IMR-90 (cell line): ENCODE data around the gene DUSP8. TPM values are rescaled to one million over a fixed set of nuclear protein-coding genes. Genes with fewer than 3 reads are reported as not detected.

Experiments used
- ATAC-seq: fragments of 200-7000 bp; cut with Tn5 transposase; 2 replicates; pipeline ENCODE4 v1.9.1; 2020; ENCODE audit warnings: low read depth, mild to moderate bottlenecking, moderate library complexity
- BruUV-seq: library from RNA; stranded (reverse); fragments of 400-500 nt; replicated peaks from 2 replicates; lab custom pipeline; 2021; lab: Mats Ljungman, UMichigan
- CTCF ChIA-PET: fragments of 300-600 bp; formaldehyde crosslinking; extraction: SDS; loops from one replicate; lab custom pipeline; 2021; ENCODE audit warnings: antibody characterized with exemption; lab: Yijun Ruan, JAX
- POLR2A ChIA-PET: fragments of 300-600 bp; sonication (Branson Sonifier 250); formaldehyde crosslinking; loops from one replicate; lab custom pipeline; 2022; ENCODE audit warnings: antibody characterized with exemption; ENCODE audit not compliant: unreplicated experiment; lab: Charles Lee
- DNase-seq: peaks from one replicate; pipeline ENCODE4 v3.0.0; 2013
- H2AFZ ChIP-seq: replicated peaks from 2 replicates; pipeline ENCODE3; 2013; ENCODE audit warnings: low read length, mild to moderate bottlenecking; ENCODE audit not compliant: poor library complexity
- H2AK5ac ChIP-seq: 2 replicates; pipeline ENCODE4 v1.6.1; 2013; ENCODE audit warnings: low read depth, low read length, inconsistent platforms
- H2AK9ac ChIP-seq: replicated peaks from 2 replicates; pipeline ENCODE3; 2013; ENCODE audit warnings: mild to moderate bottlenecking, low read depth, low read length, moderate library complexity; ENCODE audit not compliant: poor library complexity
- H2BK120ac ChIP-seq: 2 replicates; pipeline ENCODE4 v1.6.1; 2013; ENCODE audit warnings: low read depth, low read length, inconsistent platforms
- H2BK15ac ChIP-seq: 3 replicates; pipeline ENCODE4 v1.6.1; 2013; ENCODE audit warnings: low read depth, low read length, inconsistent platforms
- H2BK20ac ChIP-seq: 2 replicates; pipeline ENCODE4 v1.6.1; 2013; ENCODE audit warnings: low read depth, mild to moderate bottlenecking, inconsistent platforms, low read length, moderate library complexity
- H2BK5ac ChIP-seq: 2 replicates; pipeline ENCODE4 v1.6.1; 2013; ENCODE audit warnings: mild to moderate bottlenecking, low read depth, low read length, inconsistent platforms; ENCODE audit not compliant: poor library complexity, severe bottlenecking
- H3K14ac ChIP-seq: replicated peaks from 2 replicates; pipeline ENCODE4 v1.6.1; 2013; ENCODE audit warnings: low read depth, low read length, inconsistent platforms
- H3K18ac ChIP-seq: 2 replicates; pipeline ENCODE4 v1.6.1; 2013; ENCODE audit warnings: low read depth, low read length, control low read depth
- H3K23ac ChIP-seq: 2 replicates; pipeline ENCODE4 v1.6.1; 2013; ENCODE audit warnings: low read depth, low read length, inconsistent platforms
- H3K27ac ChIP-seq: 2 replicates; pipeline ENCODE4 v1.5.1; 2013; ENCODE audit warnings: mild to moderate bottlenecking, control low read depth, low read length; ENCODE audit not compliant: insufficient read depth
- H3K27me3 ChIP-seq: 2 replicates; pipeline ENCODE4 v1.6.1; 2013; ENCODE audit warnings: low read length; ENCODE audit not compliant: control insufficient read depth, insufficient read depth
- H3K36me3 ChIP-seq: 2 replicates; pipeline ENCODE4 v1.6.1; 2013; ENCODE audit warnings: low read length, mixed read lengths; ENCODE audit not compliant: control insufficient read depth, insufficient read depth
- H3K4ac ChIP-seq: 2 replicates; pipeline ENCODE4 v1.6.1; 2013; ENCODE audit warnings: low read depth, low read length, inconsistent platforms
- H3K4me1 ChIP-seq: 2 replicates; pipeline ENCODE4 v1.6.1; 2013; ENCODE audit warnings: low read length, mixed read lengths; ENCODE audit not compliant: control insufficient read depth, insufficient read depth
- H3K4me2 ChIP-seq: 2 replicates; pipeline ENCODE4 v1.6.1; 2013; ENCODE audit warnings: low read depth, mild to moderate bottlenecking, control low read depth, low read length, moderate library complexity
- H3K4me3 ChIP-seq: 2 replicates; pipeline ENCODE4 v1.5.1; 2013; ENCODE audit warnings: low read depth, mild to moderate bottlenecking, control low read depth, low read length, moderate library complexity; ENCODE audit not compliant: insufficient read depth
- H3K56ac ChIP-seq: 2 replicates; pipeline ENCODE4 v1.6.1; 2013; ENCODE audit warnings: low read length, inconsistent platforms; ENCODE audit not compliant: insufficient read depth; ENCODE audit errors: extremely low read depth
- H3K79me1 ChIP-seq, 2 experiments: 2 replicates each; pipeline ENCODE4 v1.6.1; 2013; ENCODE audit warnings: low read length in 2 of 2, inconsistent platforms in 1 of 2, low read depth in 1 of 2
- H3K9ac ChIP-seq: 2 replicates; pipeline ENCODE4 v1.6.1; 2013; ENCODE audit warnings: low read depth, low read length, control low read depth
- H3K9me1 ChIP-seq: 2 replicates; pipeline ENCODE4 v1.6.1; 2013; ENCODE audit warnings: low read length, inconsistent platforms; ENCODE audit not compliant: insufficient read depth
- H3K9me3 ChIP-seq: 2 replicates; pipeline ENCODE4 v1.6.1; 2013; ENCODE audit warnings: low read length; ENCODE audit not compliant: control insufficient read depth, insufficient read depth
- H4K20me1 ChIP-seq: 2 replicates; pipeline ENCODE4 v1.6.1; 2013; ENCODE audit warnings: low read length, inconsistent platforms; ENCODE audit not compliant: insufficient read depth
- H4K5ac ChIP-seq: 2 replicates; pipeline ENCODE4 v1.6.1; 2013; ENCODE audit warnings: mild to moderate bottlenecking, low read depth, low read length, control low read depth
- H4K8ac ChIP-seq, 2 experiments: 2 replicates each; pipeline ENCODE4 v1.6.1; 2013; ENCODE audit warnings: low read depth in 2 of 2, low read length in 2 of 2, control low read depth in 1 of 2, inconsistent platforms in 1 of 2
- H4K91ac ChIP-seq: 2 replicates; pipeline ENCODE4 v1.6.1; 2013; ENCODE audit warnings: low read depth, low read length, inconsistent platforms; ENCODE audit not compliant: insufficient read depth
- CTCF ChIP-seq: conservative IDR thresholded peaks from 2 replicates; pipeline ENCODE4 v1.5.1; 2012; ENCODE audit warnings: mild to moderate bottlenecking, low read depth, low read length, improper control_type of control experiment
- MAZ ChIP-seq: IDR thresholded peaks from 2 replicates; pipeline ENCODE4 v1.6.1; 2012; ENCODE audit warnings: low read depth, mild to moderate bottlenecking, low read length, improper control_type of control experiment, moderate library complexity, borderline replicate concordance
- POLR2A ChIP-seq: IDR thresholded peaks from 2 replicates; pipeline ENCODE4 v1.6.1; 2012; ENCODE audit warnings: mild to moderate bottlenecking, low read depth, low read length
- RAD21 ChIP-seq: IDR thresholded peaks from 2 replicates; pipeline ENCODE4 v1.6.1; 2012; ENCODE audit warnings: low read length, improper control_type of control experiment
- RFX5 ChIP-seq: IDR thresholded peaks from 2 replicates; pipeline ENCODE4 v1.8.0; 2012; ENCODE audit warnings: low read depth, mild to moderate bottlenecking, low read length, moderate library complexity
- SMC3 ChIP-seq: fragments of 150-350 bp; IDR thresholded peaks from 2 replicates; pipeline ENCODE4 v1.6.1; 2016; ENCODE audit warnings: low read depth, mild to moderate bottlenecking, antibody characterized with exemption, low read length, moderate library complexity
- WGBS, 2 experiments: methylation state at CpG; one replicate each; pipeline versions ENCODE4 v1.1.5 to v1.1.7; 2013; ENCODE audit warnings: missing lambda C conversion rate in 2 of 2; ENCODE audit not compliant: insufficient read length in 1 of 2; ENCODE audit errors: extremely low coverage in 2 of 2; 5-methylcytosine and 5-hydroxymethylcytosine counted together
- dilution Hi-C: fragments of 300-500 bp; cut with HindIII; formaldehyde crosslinking; loops from one replicate; pipeline ENCODE4 v1.14.3; 2018; ENCODE audit warnings: low sequenced_read_pairs; ENCODE audit not compliant: unreplicated experiment
- in situ Hi-C: fragments of 300-500 bp; cut with MboI; formaldehyde crosslinking; loops from 3 replicates; pipeline ENCODE4 v1.14.3; 2019; ENCODE audit warnings: low sequenced_read_pairs, inconsistent platforms, mixed read lengths
- intact Hi-C: fragments of 100-400 bp; cut with micrococcal nuclease; formaldehyde crosslinking; loops from 2 replicates; pipeline ENCODE4 v1.10.0; 2022
- polyA plus RNA-seq, 3 experiments: library from polyadenylated mRNA; depleted of rRNA; stranded (reverse); fragments of >200 nt; gene quantifications; 2 replicates each; pipeline ENCODE4 v1.2.3, GENCODE V29; 2012; ENCODE audit warnings: low replicate concordance in 1 of 3
- total RNA-seq: library from RNA; depleted of rRNA; stranded (reverse); fragments of >200 nt; gene quantifications from 2 replicates; pipeline ENCODE4 v1.2.3, GENCODE V29; 2012

The DUSP8 gene
- total and polyA plus RNA-seq, 2 of the 4 experiments (the other 2 are of a cell fraction) = 0.72 to 4.2 TPM

DNA sequence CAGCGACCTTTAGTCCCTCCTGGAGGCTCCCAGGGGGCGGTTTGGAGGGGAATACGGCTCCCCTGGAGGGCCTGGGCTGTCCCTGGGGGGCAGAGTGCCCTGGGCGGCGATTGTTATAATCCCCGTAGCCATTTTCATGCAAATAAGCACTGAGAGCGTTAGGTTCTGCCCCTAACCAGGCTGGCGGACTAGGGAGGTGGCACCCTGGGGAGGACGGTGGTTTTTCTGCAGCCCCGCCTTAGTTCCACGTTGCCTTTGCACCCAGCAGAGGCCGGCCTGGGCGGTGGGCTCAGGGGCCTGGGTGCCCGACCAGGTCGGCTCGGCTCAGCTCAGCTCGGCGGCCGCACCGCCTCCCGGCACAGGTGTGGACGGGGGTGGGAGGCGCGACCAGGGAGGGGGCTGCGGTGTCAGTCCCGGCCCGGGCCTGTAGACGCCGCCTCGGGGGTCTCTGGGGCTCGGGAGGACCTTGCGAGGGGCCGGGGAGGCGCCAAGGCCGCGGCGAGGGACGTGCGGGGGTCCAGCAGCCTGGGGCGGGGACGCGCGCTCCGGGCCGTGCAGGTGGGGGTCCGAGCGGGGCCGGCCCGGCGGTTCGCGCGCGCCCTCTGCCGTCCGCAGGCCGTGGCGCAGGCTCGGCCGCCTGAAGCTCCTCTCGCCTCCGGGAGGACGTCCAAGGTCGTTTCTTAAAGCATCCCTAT, 2.3 kb upstream of the DUSP8 start:
- Histone ChIP-seq H3K4me3 (no peak overlapping the region), H4K91ac (no peak overlapping the region), H3K4me2 (peak overlapping the region; percentile 17; the same call in 1 of the 2 replicates), H3K9me1 (no peaks in the 10 kb centered on the region), H3K79me1 (peaks cover 10 to 20% of the 10 kb centered on the region in 2 experiments; a peak in 2 of 4 replicates), H2BK5ac (no peak overlapping the region), H2AFZ (peak overlapping the region; percentile 72), H2BK120ac (no peak overlapping the region), H3K4me1 (peaks cover 3% of the 10 kb centered on the region), H2BK20ac (no peak overlapping the region), H4K8ac (no peak overlapping the region), H3K36me3 (no peaks in the 10 kb centered on the region), H3K18ac (no peak overlapping the region), H2AK5ac (no peak overlapping the region), H3K4ac (no peak overlapping the region), H3K27ac (no peak overlapping the region), H2BK15ac (no peak overlapping the region), H4K5ac (no peak overlapping the region), H3K23ac (no peak overlapping the region), H3K56ac (no peak overlapping the region), H3K9ac (no peak overlapping the region), H3K27me3 (peaks cover 31% of the 10 kb centered on the region), H3K14ac (no peak overlapping the region), H3K9me3 (peaks cover 8% of the 10 kb centered on the region), H4K20me1 (peaks cover 28% of the 10 kb centered on the region), H2AK9ac (peak overlapping the region; percentile 7)
- POLR2A ChIA-PET = interaction anchor here (1.0 kb wide), 1 partner anchor 28 kb away, joined by 5 read pairs; no protein-coding TSS in a partner anchor
- intact Hi-C loops = loop anchor here (1.0 kb wide), 1 partner anchor 28 kb away; no protein-coding TSS in a partner anchor
- CTCF ChIA-PET = interaction anchor here (0.6 to 4.4 kb wide), 16 partner anchors 8 to 306 kb away, joined by 3 to 30 read pairs (median 5); no protein-coding TSS in a partner anchor
- BruUV-seq = no TSS peak
- TF ChIP-seq MAZ = peak; percentile 84
- TF ChIP-seq RAD21 = peak; percentile 82
- TF ChIP-seq RFX5 = no peak
- TF ChIP-seq POLR2A = no peak
- peak; percentile 70 for TF ChIP-seq SMC3
- peak; percentile 86 for TF ChIP-seq CTCF
- peak; percentile 23 for DNase-seq
- dilution Hi-C loops = no loop called here
- WGBS, 2 experiments = 1% methylated on average over 19 of the region's 64 CpGs; no CpG with 5 or more reads in 1 of the 2 experiments
- in situ Hi-C loops = no loop called here
- ATAC-seq = peak; percentile 59
